ENCODE measurements around the gene HOXD10.

Gene HOXD10

DNA sequence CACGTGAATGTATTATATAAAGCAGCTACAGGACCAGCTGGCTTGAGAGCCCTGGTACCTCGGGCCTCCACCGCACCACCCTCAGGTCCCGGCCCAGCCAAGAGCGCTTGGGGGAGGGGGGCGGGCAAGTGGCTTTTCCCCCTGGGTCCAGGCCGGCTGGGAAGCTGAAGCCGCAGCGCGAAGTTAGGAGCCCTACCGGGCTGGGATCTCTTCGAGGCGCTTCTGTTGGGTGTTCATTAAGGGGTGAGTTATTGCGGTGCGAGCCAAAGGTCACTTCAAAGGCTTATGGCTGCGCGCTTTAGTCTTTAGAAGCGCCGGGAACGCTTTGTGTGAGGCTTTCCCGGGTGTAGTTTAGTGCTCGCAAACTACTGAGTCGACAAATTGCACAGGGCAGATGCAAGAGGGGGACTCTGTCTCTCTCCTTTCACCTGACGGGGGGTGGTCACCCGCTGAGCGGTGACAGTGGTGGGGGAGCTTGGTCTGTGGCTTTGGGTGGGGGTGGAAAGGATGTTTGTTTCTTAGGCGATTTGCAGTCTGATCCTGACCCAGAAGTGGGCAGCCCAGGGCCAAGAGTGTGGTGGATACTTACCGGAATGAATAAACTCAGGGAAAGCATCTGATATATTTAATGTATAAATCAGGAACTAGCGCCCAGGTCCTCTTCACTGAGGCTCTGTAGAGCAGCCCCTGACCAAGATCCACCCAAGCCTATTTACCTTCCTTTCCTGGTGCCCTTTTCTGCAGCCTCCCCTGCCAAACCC lies 46.5 kb downstream of the HOXD10 start:
- peaks cover 100% of the 10 kb centered on the region for H3K27me3 ChIP-seq (ENCODE audit: control insufficient read depth, insufficient read depth, low read length, poor library complexity, severe bottlenecking)
- no peaks in the 10 kb centered on the region for H3K9me3 ChIP-seq (ENCODE audit: control insufficient read depth, low read length)
- 2 to 4% methylated on average over 29 of the region's 29 CpGs for WGBS, 2 experiments
- H3K36me3 ChIP-seq (ENCODE audit: control insufficient read depth, insufficient read depth, low read length): no peaks in the 10 kb centered on the region
- H3K27ac ChIP-seq (ENCODE audit: insufficient read depth, low read depth, low read length, poor library complexity, severe bottlenecking): no peak overlapping the region
- no peak overlapping the region for H3K4me3 ChIP-seq (ENCODE audit: insufficient read depth, low read depth, low read length)
- H3K4me1 ChIP-seq (ENCODE audit: control insufficient read depth, insufficient read depth, low read length): no peaks in the 10 kb centered on the region

DNA sequence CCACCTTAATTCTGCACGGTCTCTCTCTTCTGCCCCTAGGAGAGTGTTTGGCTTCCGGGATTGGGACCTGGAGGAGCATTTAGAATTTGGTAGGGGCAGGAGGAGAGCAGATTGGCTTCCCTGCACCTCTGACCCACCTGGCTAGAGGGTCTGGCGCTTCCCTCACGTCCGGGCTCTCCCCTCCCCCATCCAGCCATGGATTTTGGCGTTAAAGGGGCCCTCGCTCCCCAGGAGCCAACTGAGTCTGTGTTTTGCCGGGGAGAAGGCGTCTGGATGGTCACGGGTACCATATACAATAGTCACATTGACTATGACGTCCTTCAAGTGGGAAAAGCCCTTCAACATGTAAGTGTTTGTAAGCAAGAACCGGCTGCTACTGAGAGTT lies 47.1 kb downstream of the HOXD10 start:
- Histone ChIP-seq H3K4me3 (ENCODE audit: insufficient read depth, low read depth, low read length) (no peak overlapping the region), H3K9me3 (ENCODE audit: control insufficient read depth, low read length) (no peaks in the 10 kb centered on the region), H3K4me1 (ENCODE audit: control insufficient read depth, insufficient read depth, low read length) (no peaks in the 10 kb centered on the region), H3K27me3 (ENCODE audit: control insufficient read depth, insufficient read depth, low read length, poor library complexity, severe bottlenecking) (peaks cover 100% of the 10 kb centered on the region), H3K27ac (ENCODE audit: insufficient read depth, low read depth, low read length, poor library complexity, severe bottlenecking) (no peak overlapping the region), H3K36me3 (ENCODE audit: control insufficient read depth, insufficient read depth, low read length) (no peaks in the 10 kb centered on the region)
- WGBS, 2 experiments: 1 to 3% methylated on average over 12 of the region's 12 CpGs

DNA sequence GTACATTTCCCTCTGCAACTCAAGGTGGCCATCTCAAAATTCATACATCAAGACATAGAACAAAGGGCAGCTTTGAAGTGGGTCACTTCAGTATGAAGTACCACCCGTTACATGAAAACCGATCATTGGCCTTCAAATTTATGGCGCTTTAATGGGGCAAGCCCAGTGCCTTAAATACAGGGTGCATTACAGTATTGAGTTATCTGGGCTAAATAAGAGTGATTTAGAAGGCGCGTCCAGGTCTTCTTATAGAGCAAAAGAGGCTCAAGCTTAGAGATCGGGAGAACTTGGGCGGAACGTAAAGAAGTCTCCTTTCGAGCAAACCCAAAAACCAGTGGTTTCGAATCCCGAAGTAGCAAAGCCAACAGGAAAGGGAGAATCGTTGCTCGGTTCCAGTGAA lies 47.6 kb downstream of the HOXD10 start:
- H3K4me3 ChIP-seq (ENCODE audit: insufficient read depth, low read depth, low read length): no peak overlapping the region
- no peaks in the 10 kb centered on the region for H3K36me3 ChIP-seq (ENCODE audit: control insufficient read depth, insufficient read depth, low read length)
- peaks cover 100% of the 10 kb centered on the region for H3K27me3 ChIP-seq (ENCODE audit: control insufficient read depth, insufficient read depth, low read length, poor library complexity, severe bottlenecking)
- no peaks in the 10 kb centered on the region for H3K9me3 ChIP-seq (ENCODE audit: control insufficient read depth, low read length)
- no peaks in the 10 kb centered on the region for H3K4me1 ChIP-seq (ENCODE audit: control insufficient read depth, insufficient read depth, low read length)
- no peak overlapping the region for H3K27ac ChIP-seq (ENCODE audit: insufficient read depth, low read depth, low read length, poor library complexity, severe bottlenecking)
- 16 to 18% methylated on average over 13 of the region's 13 CpGs for WGBS, 2 experiments

DNA sequence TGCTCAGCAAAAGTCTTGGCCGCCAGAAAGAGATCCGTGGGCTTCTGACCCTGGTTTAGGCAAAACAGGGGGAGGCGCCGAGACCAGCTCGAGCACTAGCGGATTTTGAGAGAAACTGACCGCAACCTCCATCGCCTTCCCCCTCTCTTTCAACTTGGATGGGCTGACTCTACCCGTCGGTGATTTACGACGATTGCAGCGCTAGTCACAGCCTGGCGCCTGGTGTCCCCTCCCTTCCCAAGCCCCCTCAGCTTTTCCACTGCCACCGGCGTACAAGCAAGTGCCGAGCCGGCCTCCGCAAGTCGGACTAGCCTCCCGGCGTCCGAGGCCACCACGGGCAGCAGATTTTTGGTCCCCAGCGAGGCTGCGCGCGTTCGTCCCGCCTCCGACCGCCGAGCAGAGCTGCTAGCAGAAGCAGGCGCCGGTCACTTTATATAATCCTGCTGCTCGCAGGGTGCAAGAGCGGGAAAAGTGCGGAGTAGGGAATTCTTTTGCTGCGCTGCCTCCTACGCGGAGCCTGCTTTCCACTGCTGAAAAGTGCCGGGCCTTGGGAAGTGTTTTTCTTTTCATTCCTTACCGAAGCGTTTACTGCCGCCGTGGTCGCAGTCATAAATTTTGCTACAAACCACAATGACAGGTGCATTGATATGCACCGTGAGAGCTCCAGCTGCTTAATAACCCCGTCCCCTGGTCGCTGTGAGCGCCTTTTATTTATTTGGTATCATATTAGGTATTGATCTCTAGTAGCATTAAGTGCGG lies 48.2 kb downstream of the HOXD10 start:
- no peak overlapping the region for H3K4me3 ChIP-seq (ENCODE audit: insufficient read depth, low read depth, low read length)
- H3K27me3 ChIP-seq (ENCODE audit: control insufficient read depth, insufficient read depth, low read length, poor library complexity, severe bottlenecking): peaks cover 100% of the 10 kb centered on the region
- no peaks in the 10 kb centered on the region for H3K9me3 ChIP-seq (ENCODE audit: control insufficient read depth, low read length)
- no peaks in the 10 kb centered on the region for H3K36me3 ChIP-seq (ENCODE audit: control insufficient read depth, insufficient read depth, low read length)
- no peak overlapping the region for H3K27ac ChIP-seq (ENCODE audit: insufficient read depth, low read depth, low read length, poor library complexity, severe bottlenecking)
- H3K4me1 ChIP-seq (ENCODE audit: control insufficient read depth, insufficient read depth, low read length): no peaks in the 10 kb centered on the region
- WGBS, 2 experiments: 1 to 2% methylated on average over 52 of the region's 52 CpGs

DNA sequence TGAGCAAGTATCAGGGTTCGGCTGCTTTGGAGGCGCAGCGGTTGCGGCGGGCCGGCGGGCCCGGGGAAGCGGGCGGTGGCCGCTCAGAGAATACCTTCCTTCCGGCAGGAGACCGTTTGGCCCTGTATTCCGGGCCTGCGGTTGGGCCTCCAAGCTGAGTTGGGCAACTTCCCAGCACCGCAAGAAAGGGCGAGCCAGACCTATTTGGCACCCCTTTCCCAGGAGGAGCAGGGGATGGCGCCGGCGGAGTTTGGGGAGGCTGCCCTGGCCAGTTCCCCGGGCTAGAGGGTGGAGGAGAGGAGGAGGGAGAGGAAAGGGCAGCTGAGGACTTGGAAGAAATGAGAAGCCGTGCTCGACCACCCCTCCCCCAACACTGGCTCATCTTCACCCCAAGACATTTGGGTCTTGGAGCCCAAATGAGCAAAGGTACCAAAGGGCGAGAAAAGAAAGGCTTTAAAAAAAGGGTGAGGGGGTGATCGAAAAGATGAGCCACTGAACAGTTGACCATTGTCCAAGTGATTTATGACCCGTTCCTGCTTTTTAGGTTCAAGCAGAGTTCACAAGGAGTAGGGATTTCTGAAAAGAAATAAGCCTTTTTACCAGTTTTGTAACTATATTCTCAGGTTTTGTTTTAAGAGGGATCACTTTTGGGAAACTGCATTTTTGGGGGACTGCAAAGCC lies 48.9 kb downstream of the HOXD10 start:
- Histone ChIP-seq H3K4me1 (ENCODE audit: control insufficient read depth, insufficient read depth, low read length) (no peaks in the 10 kb centered on the region), H3K4me3 (ENCODE audit: insufficient read depth, low read depth, low read length) (no peak overlapping the region), H3K27me3 (ENCODE audit: control insufficient read depth, insufficient read depth, low read length, poor library complexity, severe bottlenecking) (peaks cover 100% of the 10 kb centered on the region)

DNA sequence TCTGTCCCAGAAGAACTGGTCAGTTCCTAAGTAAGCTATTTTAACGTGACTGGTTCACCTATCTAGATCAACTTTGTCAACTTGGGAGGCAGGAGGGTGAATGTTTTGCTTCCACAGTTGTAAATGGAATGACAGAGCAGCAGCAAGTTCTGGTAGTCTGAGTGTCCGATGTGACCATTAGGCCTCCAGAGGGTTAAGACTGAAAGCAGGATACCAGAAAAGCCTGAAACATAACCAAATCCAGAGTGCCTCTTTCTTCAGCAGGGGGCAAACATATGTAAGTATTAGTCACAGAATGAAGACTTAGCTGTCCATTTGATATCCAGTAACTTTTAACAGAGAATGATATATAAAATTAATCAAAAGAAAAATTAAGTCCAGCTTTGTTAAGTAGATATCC lies 49.7 kb downstream of the HOXD10 start:
- no peaks in the 10 kb centered on the region for H3K36me3 ChIP-seq (ENCODE audit: control insufficient read depth, insufficient read depth, low read length)
- H3K27me3 ChIP-seq (ENCODE audit: control insufficient read depth, insufficient read depth, low read length, poor library complexity, severe bottlenecking): peaks cover 100% of the 10 kb centered on the region
- H3K27ac ChIP-seq (ENCODE audit: insufficient read depth, low read depth, low read length, poor library complexity, severe bottlenecking): no peak overlapping the region
- 21 to 22% methylated on average over 2 of the region's 2 CpGs for WGBS, 2 experiments
- H3K4me3 ChIP-seq (ENCODE audit: insufficient read depth, low read depth, low read length): no peak overlapping the region
- H3K9me3 ChIP-seq (ENCODE audit: control insufficient read depth, low read length): no peaks in the 10 kb centered on the region
- H3K4me1 ChIP-seq (ENCODE audit: control insufficient read depth, insufficient read depth, low read length): no peaks in the 10 kb centered on the region

More for the DNA sequence above, 48.9 kb downstream of the HOXD10 start:
- no peak overlapping the region for H3K27ac ChIP-seq (ENCODE audit: insufficient read depth, low read depth, low read length, poor library complexity, severe bottlenecking)
- no peaks in the 10 kb centered on the region for H3K9me3 ChIP-seq (ENCODE audit: control insufficient read depth, low read length)
- 5 to 6% methylated on average over 26 of the region's 26 CpGs for WGBS, 2 experiments
- no peaks in the 10 kb centered on the region for H3K36me3 ChIP-seq (ENCODE audit: control insufficient read depth, insufficient read depth, low read length)

DNA sequence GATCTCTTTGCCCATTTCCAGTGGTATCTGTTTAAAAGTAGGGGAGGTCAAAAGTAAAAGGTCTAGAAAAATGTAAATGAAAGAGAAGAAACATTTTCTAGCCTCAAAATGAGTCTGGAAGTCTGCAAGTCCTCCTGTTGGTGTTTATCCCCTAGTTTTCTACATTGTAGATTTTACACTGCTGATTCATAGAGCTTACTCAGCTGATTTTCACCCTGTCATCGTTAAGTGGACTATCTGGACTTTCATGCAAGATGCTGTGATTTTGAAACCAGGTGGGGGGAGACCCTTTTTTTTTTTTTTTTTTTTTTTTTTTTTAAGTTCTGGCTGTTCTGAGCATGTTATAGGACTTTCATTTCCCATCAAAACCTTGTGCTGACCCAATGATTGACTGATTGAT lies 50.8 kb downstream of the HOXD10 start:
- 53% methylated on average over 1 of the region's 1 CpG; no CpG with 5 or more reads in 1 of the 2 experiments for WGBS, 2 experiments
- no peak overlapping the region for H3K27ac ChIP-seq (ENCODE audit: insufficient read depth, low read depth, low read length, poor library complexity, severe bottlenecking)
- H3K4me1 ChIP-seq (ENCODE audit: control insufficient read depth, insufficient read depth, low read length): no peaks in the 10 kb centered on the region
- H3K36me3 ChIP-seq (ENCODE audit: control insufficient read depth, insufficient read depth, low read length): no peaks in the 10 kb centered on the region
- H3K9me3 ChIP-seq (ENCODE audit: control insufficient read depth, low read length): no peaks in the 10 kb centered on the region
- H3K4me3 ChIP-seq (ENCODE audit: insufficient read depth, low read depth, low read length): no peak overlapping the region
- peaks cover 100% of the 10 kb centered on the region for H3K27me3 ChIP-seq (ENCODE audit: control insufficient read depth, insufficient read depth, low read length, poor library complexity, severe bottlenecking)

DNA sequence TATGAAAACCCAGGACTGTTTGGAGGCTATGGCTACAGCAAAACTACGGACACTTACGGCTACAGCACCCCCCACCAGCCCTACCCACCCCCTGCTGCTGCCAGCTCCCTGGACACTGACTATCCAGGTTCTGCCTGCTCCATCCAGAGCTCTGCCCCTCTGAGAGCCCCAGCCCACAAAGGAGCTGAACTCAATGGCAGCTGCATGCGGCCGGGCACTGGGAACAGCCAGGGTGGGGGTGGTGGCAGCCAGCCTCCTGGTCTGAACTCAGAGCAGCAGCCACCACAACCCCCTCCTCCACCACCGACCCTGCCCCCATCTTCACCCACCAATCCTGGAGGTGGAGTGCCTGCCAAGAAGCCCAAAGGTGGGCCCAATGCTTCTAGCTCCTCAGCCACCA lies 52.6 kb downstream of the HOXD10 start:
- WGBS, 2 experiments: 40 to 44% methylated on average over 5 of the region's 5 CpGs
- Histone ChIP-seq H3K27ac (ENCODE audit: insufficient read depth, low read depth, low read length, poor library complexity, severe bottlenecking) (no peak overlapping the region), H3K4me3 (ENCODE audit: insufficient read depth, low read depth, low read length) (no peak overlapping the region), H3K4me1 (ENCODE audit: control insufficient read depth, insufficient read depth, low read length) (no peaks in the 10 kb centered on the region), H3K36me3 (ENCODE audit: control insufficient read depth, insufficient read depth, low read length) (no peaks in the 10 kb centered on the region), H3K27me3 (ENCODE audit: control insufficient read depth, insufficient read depth, low read length, poor library complexity, severe bottlenecking) (peaks cover 100% of the 10 kb centered on the region), H3K9me3 (ENCODE audit: control insufficient read depth, low read length) (no peaks in the 10 kb centered on the region)

Measured in ectodermal cell (in vitro differentiated cells).